HG03342 (cell line): Measurements from ENCODE around the gene AP2S1.
"Not testable (repeated sequence)": the region's sequence is repeated elsewhere in the genome, so short reads cannot be mapped to it uniquely, and the experiment has no call there.

Experiments used
- ATAC-seq: cut with Tn5 transposase; IDR thresholded peaks from one replicate; pipeline ENCODE4 v1.9.1; 2021; ENCODE audit warnings: mild to moderate bottlenecking, moderate library complexity; ENCODE audit not compliant: unreplicated experiment

The AP2S1 gene

GRCh38 chr19:46809534-46810272, 40.9 kb downstream of the AP2S1 start:
- ATAC-seq = no peak

GRCh38 chr19:46806656-46807055, 44.0 kb downstream of the AP2S1 start:
- ATAC-seq = no peak

GRCh38 chr19:46804432-46804831, 46.2 kb downstream of the AP2S1 start:
- ATAC-seq = not testable (repeated sequence)

- ATAC-seq = no peak
These were observed 47.1 kb downstream of the AP2S1 start for GRCh38 chr19:46803555-46803954.

- no peak for ATAC-seq
These were observed 48.5 kb downstream of the AP2S1 start for GRCh38 chr19:46802152-46802551.

- ATAC-seq = no peak
These were observed 51.9 kb downstream of the AP2S1 start for GRCh38 chr19:46798713-46799112.

GRCh38 chr19:46797881-46798280, 52.8 kb downstream of the AP2S1 start:
- no peak for ATAC-seq

- ATAC-seq = no peak
These were observed 58.7 kb downstream of the AP2S1 start for GRCh38 chr19:46791944-46792343.

GRCh38 chr19:46789371-46789770, 61.3 kb downstream of the AP2S1 start:
- ATAC-seq = no peak

- no peak for ATAC-seq
These were observed 61.7 kb downstream of the AP2S1 start for GRCh38 chr19:46788968-46789338.

- ATAC-seq = peak; percentile 70
These were observed 62.2 kb downstream of the AP2S1 start, which contains the start of gene SLC1A5 for GRCh38 chr19:46788262-46788967. Gene SLC1A5 (minus strand): TSS chr19:46788594. CDS start chr19:46787965, 629 bp downstream.
